Ovary (tissue), 3 donors: ENCODE results near the gene TMEM259.

ENCODE experiments used
- POLR2A ChIP-seq: fragments of 450-650 bp; IDR thresholded peaks from one replicate; pipeline ENCODE4 v1.6.1; 2017; ENCODE audit warnings: antibody characterized with exemption, mild to moderate bottlenecking, moderate library complexity
- TF ChIP-seq, protein P1 (sequence below), 3 donors: fragments of 450-650 bp in 2 of 3; fragments of 200-600 bp in 1 of 3; IDR thresholded peaks; one replicate each; pipeline versions ENCODE4 v1.5.1 to v1.8.0; 2016 to 2022; ENCODE audit warnings: antibody characterized with exemption in 3 of 3, mild to moderate bottlenecking in 1 of 3
- donor health status: DM: no; HTN: no; CAD: no.

DNA sequence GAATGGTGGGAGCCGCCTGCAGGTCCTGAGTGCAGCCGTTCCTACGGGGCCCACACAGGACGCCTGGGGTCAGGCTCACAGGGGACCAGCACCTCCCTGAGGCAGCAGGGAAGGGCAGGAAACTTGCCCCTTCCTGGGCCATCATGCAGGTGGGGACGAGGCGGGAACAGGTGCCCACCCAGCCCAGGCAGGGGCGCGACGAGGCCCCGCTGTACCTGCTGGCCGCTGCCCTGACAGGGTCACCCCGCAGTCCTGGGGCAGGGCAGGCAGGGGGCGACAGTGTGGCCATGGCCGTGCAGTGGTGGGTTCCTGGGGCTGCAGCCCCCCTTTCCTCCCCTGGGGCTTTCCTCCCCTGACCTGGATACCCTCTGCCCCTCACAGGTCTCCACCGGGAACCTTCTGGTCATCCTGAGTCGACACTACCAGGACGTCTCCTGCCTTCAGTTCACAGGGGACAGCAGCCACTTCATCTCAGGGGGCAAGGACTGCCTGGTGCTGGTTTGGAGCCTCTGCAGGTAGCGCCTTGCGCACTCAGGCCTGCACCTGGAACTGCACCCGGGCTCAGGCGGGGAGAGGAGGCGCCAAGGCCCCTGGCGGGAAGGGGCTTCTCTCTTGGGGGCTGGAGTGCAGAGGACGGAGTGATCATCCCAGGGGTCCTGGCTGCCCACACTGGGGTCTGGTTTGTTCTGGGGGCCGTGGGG is 31.4 kb downstream of the TMEM259 start:
- TF ChIP-seq, protein P1, sequence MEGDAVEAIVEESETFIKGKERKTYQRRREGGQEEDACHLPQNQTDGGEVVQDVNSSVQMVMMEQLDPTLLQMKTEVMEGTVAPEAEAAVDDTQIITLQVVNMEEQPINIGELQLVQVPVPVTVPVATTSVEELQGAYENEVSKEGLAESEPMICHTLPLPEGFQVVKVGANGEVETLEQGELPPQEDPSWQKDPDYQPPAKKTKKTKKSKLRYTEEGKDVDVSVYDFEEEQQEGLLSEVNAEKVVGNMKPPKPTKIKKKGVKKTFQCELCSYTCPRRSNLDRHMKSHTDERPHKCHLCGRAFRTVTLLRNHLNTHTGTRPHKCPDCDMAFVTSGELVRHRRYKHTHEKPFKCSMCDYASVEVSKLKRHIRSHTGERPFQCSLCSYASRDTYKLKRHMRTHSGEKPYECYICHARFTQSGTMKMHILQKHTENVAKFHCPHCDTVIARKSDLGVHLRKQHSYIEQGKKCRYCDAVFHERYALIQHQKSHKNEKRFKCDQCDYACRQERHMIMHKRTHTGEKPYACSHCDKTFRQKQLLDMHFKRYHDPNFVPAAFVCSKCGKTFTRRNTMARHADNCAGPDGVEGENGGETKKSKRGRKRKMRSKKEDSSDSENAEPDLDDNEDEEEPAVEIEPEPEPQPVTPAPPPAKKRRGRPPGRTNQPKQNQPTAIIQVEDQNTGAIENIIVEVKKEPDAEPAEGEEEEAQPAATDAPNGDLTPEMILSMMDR (IDR thresholded peaks at IDR 0.05): no peak
- no peak for TF ChIP-seq POLR2A
